GM23338 (cell line): ENCODE measurements around the gene MTIF3. TPM values are rescaled to one million over a fixed set of nuclear protein-coding genes. Genes with fewer than 3 reads are reported as not detected.

Experiments used
- ATAC-seq: fragments of 200-7000 bp; cut with Tn5 transposase; 3 replicates; pipeline ENCODE4 v1.9.1; 2020
- DNase-seq: peaks from one replicate; pipeline ENCODE4 v3.0.0-alpha.2; 2015; ENCODE audit warnings: low spot score
- H2AFZ ChIP-seq: fragments of 200-600 bp; sonication (generic); 2 replicates; pipeline ENCODE4 v1.8.0; 2016; ENCODE audit warnings: antibody characterized with exemption, mild to moderate bottlenecking, moderate library complexity
- H3F3A ChIP-seq: fragments of 200-600 bp; sonication (generic); replicated peaks from 2 replicates; pipeline ENCODE4 v1.8.0; 2017; ENCODE audit warnings: antibody characterized with exemption, mixed run types, low read depth
- H3K27ac ChIP-seq: fragments of 200-600 bp; sonication (generic); 2 replicates; pipeline ENCODE4 v1.6.1; 2016; ENCODE audit warnings: low read depth
- H3K27me3 ChIP-seq: fragments of 200-600 bp; sonication (generic); 2 replicates; pipeline ENCODE4 v1.8.0; 2016; ENCODE audit warnings: mild to moderate bottlenecking, mixed run types, moderate library complexity; ENCODE audit not compliant: insufficient read depth
- H3K36me3 ChIP-seq: fragments of 200-600 bp; sonication (generic); 2 replicates; pipeline ENCODE4 v1.8.0; 2016; ENCODE audit warnings: mild to moderate bottlenecking; ENCODE audit not compliant: insufficient read depth
- H3K4me1 ChIP-seq: fragments of 200-600 bp; sonication (generic); 2 replicates; pipeline ENCODE4 v1.8.0; 2016; ENCODE audit warnings: mild to moderate bottlenecking, moderate library complexity; ENCODE audit not compliant: insufficient read depth
- H3K4me2 ChIP-seq: fragments of 200-600 bp; sonication (generic); 2 replicates; pipeline ENCODE4 v1.7.1; 2017; ENCODE audit warnings: mixed run types
- H3K4me3 ChIP-seq: fragments of 200-600 bp; sonication (generic); 2 replicates; pipeline ENCODE4 v1.6.1; 2016; ENCODE audit warnings: mixed run types
- H3K79me2 ChIP-seq: fragments of 200-600 bp; sonication (generic); replicated peaks from 2 replicates; pipeline ENCODE4 v1.8.0; 2017; ENCODE audit warnings: mild to moderate bottlenecking; ENCODE audit not compliant: insufficient read depth
- H3K9me2 ChIP-seq: fragments of 200-600 bp; sonication (generic); 2 replicates; pipeline ENCODE4 v1.8.0; 2017; ENCODE audit not compliant: insufficient read depth
- H4K20me1 ChIP-seq: fragments of 200-600 bp; sonication (generic); replicated peaks from 2 replicates; pipeline ENCODE4 v1.8.0; 2017; ENCODE audit warnings: mild to moderate bottlenecking; ENCODE audit not compliant: insufficient read depth
- H3K27ac Mint-ChIP-seq: 2 replicates; pipeline ENCODE4 v1.8.0; 2020; ENCODE audit warnings: inconsistent platforms, mild to moderate bottlenecking, moderate library complexity, mixed read lengths
- H3K27me3 Mint-ChIP-seq: 3 replicates; pipeline ENCODE4 v1.8.0; 2022; ENCODE audit warnings: low read depth, mild to moderate bottlenecking, moderate library complexity, mixed read lengths, inconsistent platforms; ENCODE audit not compliant: insufficient read depth, poor library complexity
- H3K36me3 Mint-ChIP-seq: 3 replicates; pipeline ENCODE4 v1.8.0; 2021; ENCODE audit warnings: low read depth, mild to moderate bottlenecking, inconsistent platforms, moderate library complexity, mixed read lengths
- H3K4me1 Mint-ChIP-seq: 3 replicates; pipeline ENCODE4 v1.8.0; 2020; ENCODE audit warnings: mild to moderate bottlenecking, inconsistent platforms, mixed read lengths
- H3K4me3 Mint-ChIP-seq: 3 replicates; pipeline ENCODE4 v1.8.0; 2021; ENCODE audit warnings: moderate library complexity, mild to moderate bottlenecking, inconsistent platforms, mixed read lengths
- H3K9me3 Mint-ChIP-seq: 3 replicates; pipeline ENCODE4 v1.8.0; 2020; ENCODE audit warnings: moderate library complexity, mild to moderate bottlenecking, inconsistent platforms, mixed read lengths
- EZH2phosphoT487 ChIP-seq: fragments of 200-600 bp; sonication (generic); IDR thresholded peaks from one replicate; pipeline ENCODE4 v1.8.1; 2018; ENCODE audit warnings: antibody characterized with exemption; ENCODE audit not compliant: unreplicated experiment
- JUNB ChIP-seq: IDR thresholded peaks from one replicate; pipeline ENCODE4 v1.6.1; 2016; ENCODE audit warnings: antibody characterized with exemption; ENCODE audit not compliant: unreplicated experiment
- NANOG ChIP-seq: IDR thresholded peaks from 2 replicates; pipeline ENCODE4 v1.6.1; 2016; ENCODE audit warnings: antibody characterized with exemption, borderline replicate concordance
- STAT1 ChIP-seq: IDR thresholded peaks from one replicate; pipeline ENCODE4 v1.6.1; 2016; ENCODE audit warnings: antibody characterized with exemption; ENCODE audit not compliant: unreplicated experiment
- ZNF114 ChIP-seq: fragments of 250-450 bp; sonication (Bioruptor Pico); IDR thresholded peaks from 2 replicates; pipeline ENCODE4 v1.5.0; 2020; ENCODE audit warnings: mild to moderate bottlenecking, moderate library complexity
- ZNF331 ChIP-seq: fragments of 250-450 bp; sonication (Bioruptor Pico); IDR thresholded peaks from 2 replicates; pipeline ENCODE4 v1.5.0; 2020; ENCODE audit warnings: low read depth, mild to moderate bottlenecking, moderate library complexity
- polyA plus RNA-seq: library from polyadenylated mRNA; unstranded; fragments of >200 nt; fragmentation: Nextera tagmentation; extraction: Ambion mirVana; gene quantifications from 2 replicates; pipeline ENCODE4 v1.2.1, GENCODE V29; 2016
- total RNA-seq: library from RNA; depleted of rRNA; stranded (reverse); fragments of >200 nt; shearing (Covaris generic); gene quantifications from 2 replicates; pipeline ENCODE4 v1.2.3, GENCODE V29; 2014
- TF ChIP-seq, protein P1 (sequence below): IDR thresholded peaks from one replicate; pipeline ENCODE4 v1.6.1; 2018; ENCODE audit warnings: antibody characterized with exemption; ENCODE audit not compliant: unreplicated experiment
- TF ChIP-seq, protein P2 (sequence below), 2 experiments: fragments of 200-600 bp in 1 of 2; sonication (generic) in 1 of 2; conservative IDR thresholded peaks; 2 replicates each; pipeline versions ENCODE4 v1.5.1 to v1.6.1; 2016 to 2017; ENCODE audit warnings: antibody characterized with exemption in 2 of 2, low read depth in 2 of 2, mild to moderate bottlenecking in 2 of 2, moderate library complexity in 1 of 2
- TF ChIP-seq, protein P3 (sequence below): IDR thresholded peaks from 2 replicates; pipeline ENCODE4 v1.6.1; 2016; ENCODE audit warnings: antibody characterized with exemption
- TF ChIP-seq, protein P4 (sequence below): fragments of 250-450 bp; sonication (Bioruptor Pico); IDR thresholded peaks from 2 replicates; pipeline ENCODE4 v1.5.0; 2020; ENCODE audit warnings: mild to moderate bottlenecking, moderate library complexity

The MTIF3 gene
- total and polyA plus RNA-seq, 2 experiments from 2014 or later, result 33.0 to 152 TPM

DNA sequence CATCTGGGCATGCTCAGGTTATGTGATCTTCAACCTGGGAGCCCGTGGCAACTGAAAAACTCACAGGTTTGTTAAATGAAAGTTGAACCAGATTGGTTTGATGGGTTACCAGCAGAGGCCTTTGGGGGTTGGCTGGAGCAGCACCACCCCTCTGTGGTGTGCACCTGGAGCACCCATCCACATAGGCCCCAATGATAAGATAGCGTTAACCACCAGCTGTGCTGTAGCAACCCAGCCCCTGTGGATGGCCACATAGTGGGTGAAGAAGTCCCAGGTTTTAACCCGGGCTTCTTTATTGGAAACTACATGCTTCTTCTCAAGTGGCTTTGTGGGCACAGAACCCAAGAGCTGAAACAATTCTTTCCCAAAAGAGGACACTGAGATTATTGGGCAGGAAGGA, 22.6 kb upstream of the MTIF3 start:
- Histone ChIP-seq H2AFZ (no peak overlapping the region), H3K27ac (no peak overlapping the region), H3K79me2 (no peaks in the 10 kb centered on the region), H3K4me3 (no peak overlapping the region), H3K27me3 (no peaks in the 10 kb centered on the region), H3K9me2 (no peaks in the 10 kb centered on the region), H3K4me1 (no peaks in the 10 kb centered on the region), H3F3A (no peaks in the 10 kb centered on the region), H3K36me3 (no peaks in the 10 kb centered on the region), H3K4me2 (no peak overlapping the region), H4K20me1 (no peaks in the 10 kb centered on the region)
- H3K27me3 Mint-ChIP-seq, result peaks cover 7% of the 10 kb centered on the region
- no peaks in the 10 kb centered on the region; the same call in 2 of the 3 replicates for H3K36me3 Mint-ChIP-seq
- H3K9me3 Mint-ChIP-seq, result no peaks in the 10 kb centered on the region; the same call in 2 of the 3 replicates
- DNase-seq, result no peak
- no peak overlapping the region for H3K27ac Mint-ChIP-seq
- ATAC-seq, result no peak
- TF ChIP-seq EZH2phosphoT487 (no peak), NANOG (no peak)
- peaks cover 11% of the 10 kb centered on the region; the same call in 2 of the 3 replicates for H3K4me1 Mint-ChIP-seq
- H3K4me3 Mint-ChIP-seq, result no peak overlapping the region

DNA sequence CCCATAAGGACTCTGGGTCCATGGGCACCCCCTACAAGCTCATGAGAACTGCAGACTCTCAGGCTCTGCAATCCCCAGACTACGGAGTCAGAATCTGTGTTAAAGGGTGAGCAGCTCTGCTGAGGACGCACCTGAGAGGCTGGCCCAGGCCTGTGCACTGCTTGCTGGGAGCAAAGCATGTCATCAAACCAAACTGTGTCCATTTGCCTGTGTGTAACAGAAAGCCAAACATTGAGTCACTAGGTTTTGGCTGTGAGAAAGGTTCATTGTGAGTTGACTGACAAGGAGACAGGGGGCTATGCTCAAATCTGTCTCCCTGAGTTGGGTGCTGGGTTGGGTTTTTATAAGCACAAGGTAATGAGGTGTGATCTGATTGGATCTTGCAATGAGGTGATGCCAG, 22.1 kb upstream of the MTIF3 start:
- no peak overlapping the region for H3K27ac Mint-ChIP-seq
- peaks cover 7% of the 10 kb centered on the region; the same call in 2 of the 3 replicates for H3K4me1 Mint-ChIP-seq
- H3F3A ChIP-seq, result no peaks in the 10 kb centered on the region
- no peaks in the 10 kb centered on the region; the same call in 2 of the 3 replicates for H3K36me3 Mint-ChIP-seq
- no peaks in the 10 kb centered on the region for H3K27me3 ChIP-seq
- H3K4me3 Mint-ChIP-seq, result no peak overlapping the region
- no peak overlapping the region for H2AFZ ChIP-seq
- no peaks in the 10 kb centered on the region for H3K9me2 ChIP-seq
- H3K27me3 Mint-ChIP-seq, result peaks cover 7% of the 10 kb centered on the region
- no peak overlapping the region for H3K4me3 ChIP-seq
- no peak overlapping the region for H3K4me2 ChIP-seq
- H4K20me1 ChIP-seq, result no peaks in the 10 kb centered on the region
- no peaks in the 10 kb centered on the region for H3K36me3 ChIP-seq
- no peaks in the 10 kb centered on the region for H3K79me2 ChIP-seq
- no peak for DNase-seq
- no peak overlapping the region for H3K27ac ChIP-seq
- no peak for ATAC-seq
- H3K9me3 Mint-ChIP-seq, result no peaks in the 10 kb centered on the region; the same call in 2 of the 3 replicates
- H3K4me1 ChIP-seq, result no peaks in the 10 kb centered on the region
- TF ChIP-seq ZNF114 (CRISPR knock-in tag) (no peak), STAT1 (no peak), EZH2phosphoT487 (no peak), JUNB (no peak), ZNF331 (CRISPR knock-in tag) (no peak)
- TF ChIP-seq, protein P1, sequence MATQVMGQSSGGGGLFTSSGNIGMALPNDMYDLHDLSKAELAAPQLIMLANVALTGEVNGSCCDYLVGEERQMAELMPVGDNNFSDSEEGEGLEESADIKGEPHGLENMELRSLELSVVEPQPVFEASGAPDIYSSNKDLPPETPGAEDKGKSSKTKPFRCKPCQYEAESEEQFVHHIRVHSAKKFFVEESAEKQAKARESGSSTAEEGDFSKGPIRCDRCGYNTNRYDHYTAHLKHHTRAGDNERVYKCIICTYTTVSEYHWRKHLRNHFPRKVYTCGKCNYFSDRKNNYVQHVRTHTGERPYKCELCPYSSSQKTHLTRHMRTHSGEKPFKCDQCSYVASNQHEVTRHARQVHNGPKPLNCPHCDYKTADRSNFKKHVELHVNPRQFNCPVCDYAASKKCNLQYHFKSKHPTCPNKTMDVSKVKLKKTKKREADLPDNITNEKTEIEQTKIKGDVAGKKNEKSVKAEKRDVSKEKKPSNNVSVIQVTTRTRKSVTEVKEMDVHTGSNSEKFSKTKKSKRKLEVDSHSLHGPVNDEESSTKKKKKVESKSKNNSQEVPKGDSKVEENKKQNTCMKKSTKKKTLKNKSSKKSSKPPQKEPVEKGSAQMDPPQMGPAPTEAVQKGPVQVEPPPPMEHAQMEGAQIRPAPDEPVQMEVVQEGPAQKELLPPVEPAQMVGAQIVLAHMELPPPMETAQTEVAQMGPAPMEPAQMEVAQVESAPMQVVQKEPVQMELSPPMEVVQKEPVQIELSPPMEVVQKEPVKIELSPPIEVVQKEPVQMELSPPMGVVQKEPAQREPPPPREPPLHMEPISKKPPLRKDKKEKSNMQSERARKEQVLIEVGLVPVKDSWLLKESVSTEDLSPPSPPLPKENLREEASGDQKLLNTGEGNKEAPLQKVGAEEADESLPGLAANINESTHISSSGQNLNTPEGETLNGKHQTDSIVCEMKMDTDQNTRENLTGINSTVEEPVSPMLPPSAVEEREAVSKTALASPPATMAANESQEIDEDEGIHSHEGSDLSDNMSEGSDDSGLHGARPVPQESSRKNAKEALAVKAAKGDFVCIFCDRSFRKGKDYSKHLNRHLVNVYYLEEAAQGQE, result no peak
- TF ChIP-seq, protein P2, sequence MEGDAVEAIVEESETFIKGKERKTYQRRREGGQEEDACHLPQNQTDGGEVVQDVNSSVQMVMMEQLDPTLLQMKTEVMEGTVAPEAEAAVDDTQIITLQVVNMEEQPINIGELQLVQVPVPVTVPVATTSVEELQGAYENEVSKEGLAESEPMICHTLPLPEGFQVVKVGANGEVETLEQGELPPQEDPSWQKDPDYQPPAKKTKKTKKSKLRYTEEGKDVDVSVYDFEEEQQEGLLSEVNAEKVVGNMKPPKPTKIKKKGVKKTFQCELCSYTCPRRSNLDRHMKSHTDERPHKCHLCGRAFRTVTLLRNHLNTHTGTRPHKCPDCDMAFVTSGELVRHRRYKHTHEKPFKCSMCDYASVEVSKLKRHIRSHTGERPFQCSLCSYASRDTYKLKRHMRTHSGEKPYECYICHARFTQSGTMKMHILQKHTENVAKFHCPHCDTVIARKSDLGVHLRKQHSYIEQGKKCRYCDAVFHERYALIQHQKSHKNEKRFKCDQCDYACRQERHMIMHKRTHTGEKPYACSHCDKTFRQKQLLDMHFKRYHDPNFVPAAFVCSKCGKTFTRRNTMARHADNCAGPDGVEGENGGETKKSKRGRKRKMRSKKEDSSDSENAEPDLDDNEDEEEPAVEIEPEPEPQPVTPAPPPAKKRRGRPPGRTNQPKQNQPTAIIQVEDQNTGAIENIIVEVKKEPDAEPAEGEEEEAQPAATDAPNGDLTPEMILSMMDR (conservative IDR thresholded peaks at IDR 0.05; ENCODE audit: low read depth in 2 of 2), result no peak
- TF ChIP-seq, protein P3, sequence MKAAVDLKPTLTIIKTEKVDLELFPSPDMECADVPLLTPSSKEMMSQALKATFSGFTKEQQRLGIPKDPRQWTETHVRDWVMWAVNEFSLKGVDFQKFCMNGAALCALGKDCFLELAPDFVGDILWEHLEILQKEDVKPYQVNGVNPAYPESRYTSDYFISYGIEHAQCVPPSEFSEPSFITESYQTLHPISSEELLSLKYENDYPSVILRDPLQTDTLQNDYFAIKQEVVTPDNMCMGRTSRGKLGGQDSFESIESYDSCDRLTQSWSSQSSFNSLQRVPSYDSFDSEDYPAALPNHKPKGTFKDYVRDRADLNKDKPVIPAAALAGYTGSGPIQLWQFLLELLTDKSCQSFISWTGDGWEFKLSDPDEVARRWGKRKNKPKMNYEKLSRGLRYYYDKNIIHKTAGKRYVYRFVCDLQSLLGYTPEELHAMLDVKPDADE, result no peak
- TF ChIP-seq, protein P4, sequence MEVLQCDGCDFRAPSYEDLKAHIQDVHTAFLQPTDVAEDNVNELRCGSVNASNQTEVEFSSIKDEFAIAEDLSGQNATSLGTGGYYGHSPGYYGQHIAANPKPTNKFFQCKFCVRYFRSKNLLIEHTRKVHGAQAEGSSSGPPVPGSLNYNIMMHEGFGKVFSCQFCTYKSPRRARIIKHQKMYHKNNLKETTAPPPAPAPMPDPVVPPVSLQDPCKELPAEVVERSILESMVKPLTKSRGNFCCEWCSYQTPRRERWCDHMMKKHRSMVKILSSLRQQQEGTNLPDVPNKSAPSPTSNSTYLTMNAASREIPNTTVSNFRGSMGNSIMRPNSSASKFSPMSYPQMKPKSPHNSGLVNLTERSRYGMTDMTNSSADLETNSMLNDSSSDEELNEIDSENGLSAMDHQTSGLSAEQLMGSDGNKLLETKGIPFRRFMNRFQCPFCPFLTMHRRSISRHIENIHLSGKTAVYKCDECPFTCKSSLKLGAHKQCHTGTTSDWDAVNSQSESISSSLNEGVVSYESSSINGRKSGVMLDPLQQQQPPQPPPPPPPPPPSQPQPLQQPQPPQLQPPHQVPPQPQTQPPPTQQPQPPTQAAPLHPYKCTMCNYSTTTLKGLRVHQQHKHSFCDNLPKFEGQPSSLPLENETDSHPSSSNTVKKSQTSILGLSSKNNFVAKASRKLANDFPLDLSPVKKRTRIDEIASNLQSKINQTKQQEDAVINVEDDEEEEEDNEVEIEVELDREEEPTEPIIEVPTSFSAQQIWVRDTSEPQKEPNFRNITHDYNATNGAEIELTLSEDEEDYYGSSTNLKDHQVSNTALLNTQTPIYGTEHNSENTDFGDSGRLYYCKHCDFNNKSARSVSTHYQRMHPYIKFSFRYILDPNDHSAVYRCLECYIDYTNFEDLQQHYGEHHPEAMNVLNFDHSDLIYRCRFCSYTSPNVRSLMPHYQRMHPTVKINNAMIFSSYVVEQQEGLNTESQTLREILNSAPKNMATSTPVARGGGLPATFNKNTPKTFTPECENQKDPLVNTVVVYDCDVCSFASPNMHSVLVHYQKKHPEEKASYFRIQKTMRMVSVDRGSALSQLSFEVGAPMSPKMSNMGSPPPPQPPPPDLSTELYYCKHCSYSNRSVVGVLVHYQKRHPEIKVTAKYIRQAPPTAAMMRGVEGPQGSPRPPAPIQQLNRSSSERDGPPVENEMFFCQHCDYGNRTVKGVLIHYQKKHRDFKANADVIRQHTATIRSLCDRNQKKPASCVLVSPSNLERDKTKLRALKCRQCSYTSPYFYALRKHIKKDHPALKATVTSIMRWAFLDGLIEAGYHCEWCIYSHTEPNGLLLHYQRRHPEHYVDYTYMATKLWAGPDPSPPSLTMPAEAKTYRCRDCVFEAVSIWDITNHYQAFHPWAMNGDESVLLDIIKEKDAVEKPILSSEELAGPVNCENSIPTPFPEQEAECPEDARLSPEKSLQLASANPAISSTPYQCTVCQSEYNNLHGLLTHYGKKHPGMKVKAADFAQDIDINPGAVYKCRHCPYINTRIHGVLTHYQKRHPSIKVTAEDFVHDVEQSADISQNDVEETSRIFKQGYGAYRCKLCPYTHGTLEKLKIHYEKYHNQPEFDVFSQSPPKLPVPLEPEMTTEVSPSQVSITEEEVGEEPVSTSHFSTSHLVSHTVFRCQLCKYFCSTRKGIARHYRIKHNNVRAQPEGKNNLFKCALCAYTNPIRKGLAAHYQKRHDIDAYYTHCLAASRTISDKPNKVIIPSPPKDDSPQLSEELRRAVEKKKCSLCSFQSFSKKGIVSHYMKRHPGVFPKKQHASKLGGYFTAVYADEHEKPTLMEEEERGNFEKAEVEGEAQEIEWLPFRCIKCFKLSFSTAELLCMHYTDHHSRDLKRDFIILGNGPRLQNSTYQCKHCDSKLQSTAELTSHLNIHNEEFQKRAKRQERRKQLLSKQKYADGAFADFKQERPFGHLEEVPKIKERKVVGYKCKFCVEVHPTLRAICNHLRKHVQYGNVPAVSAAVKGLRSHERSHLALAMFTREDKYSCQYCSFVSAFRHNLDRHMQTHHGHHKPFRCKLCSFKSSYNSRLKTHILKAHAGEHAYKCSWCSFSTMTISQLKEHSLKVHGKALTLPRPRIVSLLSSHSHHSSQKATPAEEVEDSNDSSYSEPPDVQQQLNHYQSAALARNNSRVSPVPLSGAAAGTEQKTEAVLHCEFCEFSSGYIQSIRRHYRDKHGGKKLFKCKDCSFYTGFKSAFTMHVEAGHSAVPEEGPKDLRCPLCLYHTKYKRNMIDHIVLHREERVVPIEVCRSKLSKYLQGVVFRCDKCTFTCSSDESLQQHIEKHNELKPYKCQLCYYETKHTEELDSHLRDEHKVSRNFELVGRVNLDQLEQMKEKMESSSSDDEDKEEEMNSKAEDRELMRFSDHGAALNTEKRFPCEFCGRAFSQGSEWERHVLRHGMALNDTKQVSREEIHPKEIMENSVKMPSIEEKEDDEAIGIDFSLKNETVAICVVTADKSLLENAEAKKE (CRISPR knock-in tag), result no peak
